ENCODE measurements around the gene PHLDB1. TPM values are rescaled to one million over a fixed set of nuclear protein-coding genes. Genes with fewer than 3 reads are reported as not detected.
A peak's percentile ranks its signal among the peaks of the same experiment; 100 is the strongest.

The PHLDB1 gene
- total RNA-seq, 1 donor from 2014 or later: 35.7 TPM

DNA sequence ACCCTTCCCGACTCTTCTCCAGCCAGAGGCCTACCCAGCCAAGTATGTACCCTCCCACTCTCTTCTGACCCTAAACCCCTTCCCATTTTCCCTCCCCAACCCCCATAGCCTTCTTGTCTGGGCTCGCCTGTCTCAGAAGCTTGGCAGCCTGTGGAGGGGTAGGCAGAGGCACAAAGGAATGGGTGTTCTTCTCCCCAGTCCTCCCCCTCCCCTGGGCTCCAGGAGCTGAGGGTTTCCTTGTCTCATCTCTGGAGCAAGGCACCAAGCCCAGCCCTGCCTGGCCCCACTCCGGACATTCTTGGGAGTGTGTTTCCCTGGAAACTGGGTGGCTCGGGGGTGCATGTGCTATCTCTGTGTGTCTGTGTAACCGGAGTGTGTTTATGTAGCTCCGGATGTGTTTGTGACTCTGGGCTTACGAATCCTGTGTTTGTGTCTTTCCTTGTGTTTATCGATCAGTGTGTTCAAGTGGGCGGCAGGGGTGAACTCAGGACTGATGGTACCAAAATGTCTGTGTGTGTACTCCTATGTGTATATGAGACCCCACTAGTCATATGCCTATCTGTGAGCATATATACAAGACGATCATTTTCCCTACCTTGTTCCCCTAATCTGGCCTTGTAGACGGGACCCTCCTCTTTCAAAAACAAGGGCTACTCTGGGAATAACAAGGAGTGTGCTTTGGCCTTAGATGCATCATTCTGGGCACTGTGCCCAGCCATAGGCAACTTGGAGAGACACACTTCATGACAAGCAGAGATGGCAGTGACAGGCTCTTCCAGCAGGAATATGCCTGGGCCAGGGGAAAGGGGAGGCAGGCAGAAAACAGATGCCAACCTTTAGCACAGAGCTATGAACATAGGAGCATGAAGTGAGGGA lies 10.9 kb downstream of the PHLDB1 start:
- no peaks in the 10 kb centered on the region for H3K36me3 ChIP-seq
- H3K4me1 ChIP-seq: peaks cover 83% of the 10 kb centered on the region
- H3K4me2 ChIP-seq: peak overlapping the region; percentile 20
- Mint-ChIP-seq H3K4me3 (peak overlapping the region; percentile 65), H3K9me3 (no peaks in the 10 kb centered on the region), H3K27me3 (ENCODE audit: insufficient read depth, low read depth) (peaks cover 18% of the 10 kb centered on the region), H3K4me1 (peaks cover 86% of the 10 kb centered on the region), H3K36me3 (no peaks in the 10 kb centered on the region), H3K27ac (peak overlapping the region; percentile 94)
- H3F3A ChIP-seq (ENCODE audit: low read depth): peaks cover 30% of the 10 kb centered on the region
- peak; percentile 14 for DNase-seq (ENCODE audit: low spot score)
- peaks cover 25% of the 10 kb centered on the region for H3K79me2 ChIP-seq (ENCODE audit: low read depth)
- TF ChIP-seq EZH2phosphoT487 (IDR thresholded peaks at IDR 0.05): no peak
- no peak overlapping the region for H2AFZ ChIP-seq (replicated peaks)
- H3K27ac ChIP-seq: no peak overlapping the region
- H4K20me1 ChIP-seq (ENCODE audit: low read depth): peaks cover 9% of the 10 kb centered on the region
- no peaks in the 10 kb centered on the region for H3K27me3 ChIP-seq
- no peak overlapping the region for H3K4me3 ChIP-seq
- no peak overlapping the region for H3K9ac ChIP-seq
- no peaks in the 10 kb centered on the region for H3K9me3 ChIP-seq (ENCODE audit: low read depth)

DNA sequence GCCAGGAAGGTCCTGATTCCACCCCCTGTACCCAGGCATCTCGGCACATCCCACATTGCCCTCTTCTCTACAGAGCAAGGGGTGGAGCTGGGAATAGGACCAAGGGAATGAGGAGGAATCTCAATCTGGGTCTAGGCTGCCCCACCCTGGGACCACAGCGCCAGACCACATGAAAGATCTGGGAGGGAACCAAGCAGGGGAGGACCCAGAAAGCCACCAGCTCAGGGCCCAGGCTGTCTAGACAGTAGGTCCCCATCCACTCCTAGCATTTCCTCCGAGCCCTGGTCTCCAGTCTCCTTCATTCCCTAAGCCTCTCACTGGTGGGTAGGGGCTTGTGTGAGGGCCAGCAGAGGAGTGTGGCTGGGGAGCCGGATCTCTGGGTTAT lies 11.6 kb downstream of the PHLDB1 start:
- Mint-ChIP-seq H3K4me3 (peak overlapping the region; percentile 95), H3K4me1 (peaks cover 88% of the 10 kb centered on the region), H3K36me3 (peaks cover 2% of the 10 kb centered on the region), H3K27ac (peak overlapping the region; percentile 94), H3K9me3 (no peaks in the 10 kb centered on the region), H3K27me3 (ENCODE audit: insufficient read depth, low read depth) (peaks cover 18% of the 10 kb centered on the region)
- Histone ChIP-seq H3K9ac (no peak overlapping the region), H3K27ac (no peak overlapping the region), H3K4me3 (no peak overlapping the region), H3K27me3 (no peaks in the 10 kb centered on the region), H3F3A (ENCODE audit: low read depth) (peaks cover 27% of the 10 kb centered on the region), H4K20me1 (ENCODE audit: low read depth) (peaks cover 12% of the 10 kb centered on the region), H3K36me3 (no peaks in the 10 kb centered on the region), H3K4me1 (peaks cover 77% of the 10 kb centered on the region), H3K9me3 (ENCODE audit: low read depth) (no peaks in the 10 kb centered on the region), H3K4me2 (no peak overlapping the region), H3K79me2 (ENCODE audit: low read depth) (peaks cover 31% of the 10 kb centered on the region), H2AFZ (replicated peaks) (no peak overlapping the region)
- no peak for DNase-seq (ENCODE audit: low spot score)
- TF ChIP-seq CTCF (IDR thresholded peaks at IDR 0.05) (no peak), EZH2phosphoT487 (IDR thresholded peaks at IDR 0.05) (no peak), EZH2 (IDR thresholded peaks at IDR 0.05) (no peak)

GRCh38 chr11:118619444-118620197 lies 12.2 kb downstream of the PHLDB1 start:
- H3K79me2 ChIP-seq (ENCODE audit: low read depth): peaks cover 35% of the 10 kb centered on the region
- Mint-ChIP-seq H3K4me3 (peak overlapping the region; percentile 95), H3K27ac (peak overlapping the region; percentile 94), H3K36me3 (peaks cover 2% of the 10 kb centered on the region), H3K27me3 (ENCODE audit: insufficient read depth, low read depth) (peaks cover 15% of the 10 kb centered on the region), H3K9me3 (no peaks in the 10 kb centered on the region), H3K4me1 (peaks cover 86% of the 10 kb centered on the region)
- TF ChIP-seq CTCF (IDR thresholded peaks at IDR 0.05): no peak
- H3K27me3 ChIP-seq: no peaks in the 10 kb centered on the region
- H3K27ac ChIP-seq: no peak overlapping the region
- H4K20me1 ChIP-seq (ENCODE audit: low read depth): peaks cover 13% of the 10 kb centered on the region
- peaks cover 71% of the 10 kb centered on the region for H3K4me1 ChIP-seq
- H3K9me3 ChIP-seq (ENCODE audit: low read depth): no peaks in the 10 kb centered on the region
- no peak for DNase-seq (ENCODE audit: low spot score)
- H3K4me3 ChIP-seq: no peak overlapping the region
- no peaks in the 10 kb centered on the region for H3K36me3 ChIP-seq
- no peak overlapping the region for H3K4me2 ChIP-seq
- H3K9ac ChIP-seq: no peak overlapping the region
- peaks cover 22% of the 10 kb centered on the region for H3F3A ChIP-seq (ENCODE audit: low read depth)
- H2AFZ ChIP-seq (replicated peaks): no peak overlapping the region

All from neural progenitor cell (in vitro differentiated cells).